GM23248 (cell line): ENCODE results near the gene TBC1D23. TPM values are rescaled to one million over a fixed set of nuclear protein-coding genes. Genes with fewer than 3 reads are reported as not detected.
"Not testable (repeated sequence)": the region's sequence is repeated elsewhere in the genome, so short reads cannot be mapped to it uniquely, and the experiment has no call there.

Source experiments
- DNase-seq: peaks from one replicate; pipeline ENCODE4 v3.0.0-alpha.2; 2015
- H2AFZ ChIP-seq: fragments of 200-600 bp; sonication (generic); 2 replicates; pipeline ENCODE4 v1.6.1; 2016; ENCODE audit warnings: antibody characterized with exemption
- H3F3A ChIP-seq: fragments of 200-600 bp; sonication (generic); 2 replicates; pipeline ENCODE4 v1.6.1; 2016; ENCODE audit warnings: mild to moderate bottlenecking, antibody characterized with exemption, mixed run types; ENCODE audit not compliant: insufficient read depth
- H3K27ac ChIP-seq: fragments of 200-600 bp; sonication (generic); 2 replicates; pipeline ENCODE4 v1.5.1; 2016; ENCODE audit warnings: mild to moderate bottlenecking
- H3K27me3 ChIP-seq: fragments of 200-600 bp; sonication (generic); replicated peaks from 2 replicates; pipeline ENCODE4 v1.6.1; 2016; ENCODE audit warnings: mild to moderate bottlenecking; ENCODE audit not compliant: insufficient read depth
- H3K36me3 ChIP-seq: fragments of 200-600 bp; sonication (generic); 2 replicates; pipeline ENCODE4 v1.6.1; 2016; ENCODE audit warnings: low read depth, mild to moderate bottlenecking
- H3K4me1 ChIP-seq: fragments of 200-600 bp; sonication (generic); 2 replicates; pipeline ENCODE4 v1.6.1; 2016; ENCODE audit warnings: mild to moderate bottlenecking; ENCODE audit not compliant: insufficient read depth
- H3K4me2 ChIP-seq: fragments of 200-600 bp; sonication (generic); one replicate; pipeline ENCODE4 v1.6.1; 2016; ENCODE audit warnings: mild to moderate bottlenecking; ENCODE audit not compliant: unreplicated experiment
- H3K4me3 ChIP-seq: fragments of 200-600 bp; sonication (generic); 2 replicates; pipeline ENCODE4 v1.5.1; 2016; ENCODE audit warnings: mild to moderate bottlenecking
- H3K79me2 ChIP-seq: fragments of 200-600 bp; sonication (generic); 2 replicates; pipeline ENCODE4 v1.6.1; 2016; ENCODE audit warnings: mild to moderate bottlenecking; ENCODE audit not compliant: insufficient read depth
- H3K9ac ChIP-seq: fragments of 200-600 bp; sonication (generic); 2 replicates; pipeline ENCODE4 v1.6.1; 2016; ENCODE audit warnings: mild to moderate bottlenecking
- H3K9me2 ChIP-seq: fragments of 200-600 bp; sonication (generic); 2 replicates; pipeline ENCODE4 v1.6.1; 2016; ENCODE audit warnings: mixed run types, mild to moderate bottlenecking, moderate library complexity; ENCODE audit not compliant: insufficient read depth
- H3K9me3 ChIP-seq: fragments of 200-600 bp; sonication (generic); one replicate; pipeline ENCODE4 v1.6.1; 2017; ENCODE audit warnings: low read depth
- H4K20me1 ChIP-seq: fragments of 200-600 bp; sonication (generic); 2 replicates; pipeline ENCODE4 v1.6.0; 2016; ENCODE audit not compliant: insufficient read depth
- EZH2 ChIP-seq: fragments of 200-600 bp; sonication (generic); IDR thresholded peaks from 2 replicates; pipeline ENCODE4 v1.6.1; 2018; ENCODE audit warnings: antibody characterized with exemption, mild to moderate bottlenecking; ENCODE audit not compliant: insufficient read depth, poor library complexity, severe bottlenecking
- EZH2phosphoT487 ChIP-seq: fragments of 200-600 bp; sonication (generic); IDR thresholded peaks from 2 replicates; pipeline ENCODE4 v1.6.1; 2018; ENCODE audit warnings: antibody characterized with exemption, moderate library complexity, mild to moderate bottlenecking, low read depth; ENCODE audit not compliant: insufficient read depth
- WGBS, 2 experiments: methylation state at CpG; one replicate each; pipeline ENCODE4 v1.1.6; 2015 to 2017; ENCODE audit warnings: low lambda C conversion rate in 2 of 2, low coverage in 1 of 2; ENCODE audit errors: missing lambda C conversion rate in 2 of 2; 5-methylcytosine and 5-hydroxymethylcytosine counted together
- in situ Hi-C: fragments of 300-500 bp; cut with MboI; formaldehyde crosslinking; loops from 2 replicates; pipeline ENCODE4 v1.15.0; 2020
- polyA plus RNA-seq: library from polyadenylated mRNA; unstranded; fragments of >200 nt; fragmentation: Nextera tagmentation; extraction: Ambion mirVana; gene quantifications from 2 replicates; pipeline ENCODE4 v1.2.1, GENCODE V29; 2016
- total RNA-seq: library from RNA; depleted of rRNA; stranded (reverse); fragments of >200 nt; shearing (Covaris generic); gene quantifications from 2 replicates; pipeline ENCODE4 v1.2.3, GENCODE V29; 2014

Gene TBC1D23
- total and polyA plus RNA-seq, 2 experiments from 2014 or later = 54.1 to 82.5 TPM

DNA sequence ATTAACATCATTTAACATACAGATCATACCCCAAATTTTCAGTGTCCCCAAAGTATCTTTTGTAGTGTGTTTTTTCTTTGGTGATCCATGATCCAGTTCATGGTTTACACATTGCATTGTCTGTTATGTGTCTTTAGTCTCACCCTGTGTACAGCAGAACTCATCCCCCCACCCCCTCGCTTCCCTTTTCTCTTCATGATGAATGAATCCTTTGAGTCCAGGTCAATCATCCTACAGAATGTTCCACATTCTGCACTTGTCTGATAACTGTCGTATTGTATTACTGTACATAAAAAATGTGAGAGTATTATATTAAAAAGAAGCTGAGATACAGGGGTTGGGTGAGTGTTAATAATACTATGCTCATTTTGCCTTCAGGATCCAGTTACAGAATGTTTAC lies 59.2 kb downstream of the TBC1D23 start:
- no peaks in the 10 kb centered on the region for H3K27me3 ChIP-seq
- no peaks in the 10 kb centered on the region for H3K9me2 ChIP-seq
- no peak overlapping the region for H3K9ac ChIP-seq
- H3K36me3 ChIP-seq = peaks cover 45% of the 10 kb centered on the region
- 96 to 98% methylated on average over 2 of the region's 2 CpGs for WGBS, 2 experiments
- in situ Hi-C loops = no loop called here
- H3F3A ChIP-seq = peaks cover 11% of the 10 kb centered on the region
- H3K27ac ChIP-seq = no peak overlapping the region
- no peak overlapping the region for H3K4me3 ChIP-seq
- TF ChIP-seq EZH2 (no peak), EZH2phosphoT487 (no peak)
- peaks cover 24% of the 10 kb centered on the region for H3K79me2 ChIP-seq
- H2AFZ ChIP-seq = no peak overlapping the region
- H3K4me1 ChIP-seq = peaks cover 13% of the 10 kb centered on the region
- H3K9me3 ChIP-seq = no peaks in the 10 kb centered on the region
- no peak for DNase-seq
- no peaks in the 10 kb centered on the region for H4K20me1 ChIP-seq
- no peak overlapping the region for H3K4me2 ChIP-seq

DNA sequence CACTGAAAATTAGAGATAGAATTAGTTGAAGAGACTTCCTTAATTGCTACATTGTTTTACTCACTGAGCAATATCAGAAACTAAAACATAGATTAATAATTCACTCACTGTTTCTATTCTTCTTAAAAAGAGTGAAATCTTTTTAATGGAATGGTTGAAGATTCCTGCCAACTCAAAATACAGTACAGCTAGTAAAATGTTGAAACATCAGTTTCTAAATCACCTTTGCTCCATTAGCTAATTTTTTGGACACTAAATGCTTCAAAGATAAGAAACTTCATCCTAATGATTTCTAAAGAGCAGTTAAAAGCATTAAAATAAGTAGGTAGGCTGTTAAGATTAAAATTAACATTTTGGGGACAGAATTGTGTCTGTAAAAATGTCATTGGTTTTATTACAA lies 63.3 kb downstream of the TBC1D23 start:
- H2AFZ ChIP-seq = no peak overlapping the region
- H3F3A ChIP-seq = no peaks in the 10 kb centered on the region
- no peak overlapping the region for H3K4me2 ChIP-seq
- H3K79me2 ChIP-seq = peaks cover 7% of the 10 kb centered on the region; the same call in 1 of the 2 replicates
- H3K9me2 ChIP-seq = no peaks in the 10 kb centered on the region
- H3K9ac ChIP-seq = no peak overlapping the region
- H3K27ac ChIP-seq = no peak overlapping the region
- no peaks in the 10 kb centered on the region for H4K20me1 ChIP-seq
- peaks cover 64% of the 10 kb centered on the region for H3K36me3 ChIP-seq
- H3K9me3 ChIP-seq = no peaks in the 10 kb centered on the region
- in situ Hi-C loops = no loop called here
- TF ChIP-seq EZH2phosphoT487 = no peak
- no peak for TF ChIP-seq EZH2
- no peaks in the 10 kb centered on the region for H3K27me3 ChIP-seq
- peaks cover 6% of the 10 kb centered on the region; the same call in 1 of the 2 replicates for H3K4me1 ChIP-seq
- DNase-seq = no peak
- no peak overlapping the region for H3K4me3 ChIP-seq

DNA sequence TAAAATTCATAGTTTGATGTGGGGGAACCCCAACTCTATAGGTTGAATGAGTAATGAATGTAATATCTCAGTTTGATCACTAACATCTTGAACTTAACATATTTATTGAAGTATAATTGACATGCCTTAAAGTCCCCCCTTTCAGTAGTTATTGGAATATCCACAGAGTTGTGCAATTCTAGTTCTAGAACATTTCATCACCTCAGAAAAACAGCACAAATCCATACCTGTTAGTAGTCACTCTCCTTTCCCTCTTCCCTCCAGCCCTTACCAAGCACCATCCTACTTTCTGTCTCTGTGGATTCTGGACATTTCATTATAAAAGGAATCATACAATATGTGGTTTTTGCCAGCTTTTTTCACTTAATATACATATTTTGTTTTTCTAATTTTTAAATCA lies 65.0 kb downstream of the TBC1D23 start:
- H3K27ac ChIP-seq = no peak overlapping the region
- no peak overlapping the region for H3K4me3 ChIP-seq
- no peak overlapping the region for H2AFZ ChIP-seq
- peaks cover 5% of the 10 kb centered on the region; the same call in 1 of the 2 replicates for H3K79me2 ChIP-seq
- in situ Hi-C loops = no loop called here
- no peak overlapping the region for H3K4me2 ChIP-seq
- no peaks in the 10 kb centered on the region for H3K9me2 ChIP-seq
- H3F3A ChIP-seq = no peaks in the 10 kb centered on the region
- no peaks in the 10 kb centered on the region for H4K20me1 ChIP-seq
- H3K27me3 ChIP-seq = no peaks in the 10 kb centered on the region
- H3K9me3 ChIP-seq = no peaks in the 10 kb centered on the region
- H3K36me3 ChIP-seq = peaks cover 49% of the 10 kb centered on the region
- H3K4me1 ChIP-seq = peaks cover 6% of the 10 kb centered on the region; the same call in 1 of the 2 replicates
- no peak for DNase-seq
- H3K9ac ChIP-seq = no peak overlapping the region
- TF ChIP-seq EZH2phosphoT487 (no peak), EZH2 (no peak)

DNA sequence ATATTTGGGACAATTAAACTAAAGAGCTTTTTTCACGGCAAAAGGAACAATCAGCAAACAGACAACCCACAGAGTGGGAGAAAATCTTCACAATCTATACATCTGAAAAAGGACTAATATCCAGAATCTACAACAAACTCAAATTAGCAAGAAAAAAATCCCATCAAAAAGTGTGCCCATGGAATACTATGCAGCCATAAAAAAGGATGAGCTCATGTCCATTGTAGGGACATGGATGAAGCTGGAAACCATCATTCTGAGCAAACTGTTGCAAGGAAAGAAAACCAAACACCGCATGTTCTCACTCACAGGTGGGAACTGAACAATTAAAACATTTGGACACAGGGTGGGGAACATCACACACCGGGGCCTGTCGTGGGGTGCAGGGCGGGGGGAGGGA lies 66.6 kb downstream of the TBC1D23 start:
- H3K9me2 ChIP-seq, H3K4me2 ChIP-seq, H3K9ac ChIP-seq, H3K27me3 ChIP-seq, DNase-seq, H3K27ac ChIP-seq, H3F3A ChIP-seq, H3K79me2 ChIP-seq, H3K4me1 ChIP-seq, H3K9me3 ChIP-seq, H4K20me1 ChIP-seq, H2AFZ ChIP-seq, H3K4me3 ChIP-seq, in situ Hi-C loops: not testable (repeated sequence)
- WGBS, 2 experiments = 96 to 98% methylated on average over 5 of the region's 5 CpGs
- peaks cover 43% of the 10 kb centered on the region for H3K36me3 ChIP-seq

DNA sequence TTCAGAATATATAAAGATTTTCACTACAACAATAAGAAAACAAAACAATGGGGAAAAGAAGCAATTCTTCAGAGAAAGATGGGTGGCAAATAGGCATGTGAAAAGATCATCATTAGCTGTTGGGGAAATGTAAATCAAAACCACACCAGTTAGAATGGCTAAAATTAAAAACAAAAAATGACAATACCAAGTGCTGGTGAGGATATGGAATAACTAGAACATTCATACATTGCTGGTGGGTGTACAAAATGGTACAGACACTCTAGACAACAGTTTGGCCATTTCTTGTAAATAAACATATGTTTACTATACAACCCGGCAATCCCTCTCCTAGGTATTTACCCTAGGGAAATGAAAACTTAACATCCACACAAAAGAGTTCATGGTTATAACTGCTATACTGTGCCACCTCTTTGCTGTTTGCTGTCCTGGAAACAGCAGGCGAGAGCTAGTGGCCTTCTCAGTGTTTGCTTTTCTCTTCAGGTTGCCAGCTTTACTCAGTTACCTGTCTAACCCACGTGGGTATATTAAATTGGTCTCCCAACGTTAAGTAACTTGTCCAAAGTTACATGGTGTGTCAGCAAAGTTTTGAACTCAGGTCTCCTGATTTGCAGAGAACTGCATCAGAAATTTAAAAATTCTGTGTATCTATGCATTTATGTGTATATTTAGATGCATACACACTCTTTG lies 69.2 kb downstream of the TBC1D23 start:
- Histone ChIP-seq H3K36me3 (peaks cover 25% of the 10 kb centered on the region), H3K9me2 (no peaks in the 10 kb centered on the region), H2AFZ (no peak overlapping the region), H3F3A (no peaks in the 10 kb centered on the region), H3K9me3 (no peaks in the 10 kb centered on the region), H3K4me2 (no peak overlapping the region), H4K20me1 (no peaks in the 10 kb centered on the region), H3K27me3 (no peaks in the 10 kb centered on the region), H3K27ac (no peak overlapping the region), H3K9ac (no peak overlapping the region), H3K79me2 (no peaks in the 10 kb centered on the region; the same call in 1 of the 2 replicates), H3K4me3 (no peak overlapping the region), H3K4me1 (no peaks in the 10 kb centered on the region)
- no peak for DNase-seq
- in situ Hi-C loops = no loop called here
- no peak for TF ChIP-seq EZH2
- no peak for TF ChIP-seq EZH2phosphoT487
- 77 to 79% methylated on average over 4 of the region's 4 CpGs for WGBS, 2 experiments
